Duodenal mucosa (tissue), 2 donors: ENCODE data around the gene DOK4.

Source experiments
- H3K27ac ChIP-seq: one replicate; pipeline ENCODE4 v1.7.0; 2013; ENCODE audit warnings: low read depth, low read length
- H3K27me3 ChIP-seq, 2 donors: one replicate each; pipeline ENCODE4 v1.7.0; 2013; ENCODE audit warnings: low read length in 2 of 2, control low read depth in 1 of 2; ENCODE audit not compliant: insufficient read depth in 2 of 2, control insufficient read depth in 1 of 2
- H3K36me3 ChIP-seq, 2 donors: one replicate each; pipeline ENCODE4 v1.7.0; 2013; ENCODE audit warnings: low read length in 2 of 2, control low read depth in 1 of 2; ENCODE audit not compliant: insufficient read depth in 2 of 2, control insufficient read depth in 1 of 2
- H3K4me1 ChIP-seq, 2 donors: one replicate each; pipeline ENCODE4 v1.7.0; 2013; ENCODE audit warnings: low read length in 2 of 2, control low read depth in 1 of 2; ENCODE audit not compliant: insufficient read depth in 2 of 2, control insufficient read depth in 1 of 2
- H3K4me3 ChIP-seq, 2 donors: one replicate each; pipeline ENCODE4 v1.7.0; 2013; ENCODE audit warnings: low read length in 2 of 2, low read depth in 1 of 2
- H3K9ac ChIP-seq, 2 donors: one replicate each; pipeline ENCODE4 v1.7.0; 2013; ENCODE audit warnings: low read length in 2 of 2, low read depth in 1 of 2
- H3K9me3 ChIP-seq, 2 donors: one replicate each; pipeline ENCODE4 v1.7.0; 2013; ENCODE audit warnings: low read length in 2 of 2, control low read depth in 1 of 2; ENCODE audit not compliant: control insufficient read depth in 1 of 2

DOK4 gene

GRCh38 chr16:57485916-57486857, at the start of gene DOK4:
Gene DOK4, minus strand, starts transcription at chr16:57486493. Its CDS starts 6,986 bp downstream, at chr16:57479507.
- Histone ChIP-seq H3K4me3 (peak within 1 kb of the TSS; percentile 75 to 80), H3K9me3 (no peaks in the 10 kb centered on the region), H3K27me3 (no peaks in the 10 kb centered on the region), H3K9ac (peak within 1 kb of the TSS; percentile 60 to 80), H3K27ac (peak within 1 kb of the TSS; percentile 49), H3K36me3 (no peaks in the 10 kb centered on the region), H3K4me1 (peaks cover 23 to 28% of the 10 kb centered on the region in 2 donors)

GRCh38 chr16:57535680-57536305, 49.5 kb upstream of the DOK4 start:
- H3K9me3 ChIP-seq = no peaks in the 10 kb centered on the region
- H3K27me3 ChIP-seq = no peaks in the 10 kb centered on the region
- peak overlapping the region; percentile 80 to 85 for H3K4me3 ChIP-seq
- H3K9ac ChIP-seq = peak overlapping the region; percentile 39 to 81
- peaks cover 20 to 46% of the 10 kb centered on the region in 2 donors for H3K4me1 ChIP-seq
- peaks cover 0 to 5% of the 10 kb centered on the region in 2 donors for H3K36me3 ChIP-seq
- H3K27ac ChIP-seq = peak overlapping the region; percentile 67

GRCh38 chr16:57534881-57535658, 48.8 kb upstream of the DOK4 start:
- H3K9me3 ChIP-seq = no peaks in the 10 kb centered on the region
- no peak overlapping the region for H3K27ac ChIP-seq
- H3K4me1 ChIP-seq = peaks cover 27 to 53% of the 10 kb centered on the region in 2 donors
- no peaks in the 10 kb centered on the region for H3K27me3 ChIP-seq
- peak overlapping the region; percentile 80 to 85 for H3K4me3 ChIP-seq
- peaks cover 0 to 5% of the 10 kb centered on the region in 2 donors for H3K36me3 ChIP-seq
- H3K9ac ChIP-seq = peak overlapping the region in 1 of 2 donors; percentile 39

GRCh38 chr16:57534337-57534880, 48.1 kb upstream of the DOK4 start:
- no peak overlapping the region for H3K4me3 ChIP-seq
- no peak overlapping the region for H3K27ac ChIP-seq

GRCh38 chr16:57533431-57534336, 47.4 kb upstream of the DOK4 start:
- H3K36me3 ChIP-seq = peaks cover 0 to 5% of the 10 kb centered on the region in 2 donors
- H3K4me3 ChIP-seq = no peak overlapping the region
- no peak overlapping the region for H3K9ac ChIP-seq
- no peak overlapping the region for H3K27ac ChIP-seq
- no peaks in the 10 kb centered on the region for H3K9me3 ChIP-seq
- peaks cover 35 to 63% of the 10 kb centered on the region in 2 donors for H3K4me1 ChIP-seq
- H3K27me3 ChIP-seq = no peaks in the 10 kb centered on the region

More at GRCh38 chr16:57534337-57534880, 48.1 kb upstream of the DOK4 start:
- Histone ChIP-seq H3K36me3 (peaks cover 0 to 5% of the 10 kb centered on the region in 2 donors), H3K9ac (no peak overlapping the region), H3K4me1 (peaks cover 33 to 60% of the 10 kb centered on the region in 2 donors), H3K27me3 (no peaks in the 10 kb centered on the region), H3K9me3 (no peaks in the 10 kb centered on the region)

GRCh38 chr16:57532266-57532625, 46.0 kb upstream of the DOK4 start:
- Histone ChIP-seq H3K4me3 (no peak overlapping the region), H3K27me3 (no peaks in the 10 kb centered on the region), H3K9me3 (no peaks in the 10 kb centered on the region), H3K27ac (no peak overlapping the region), H3K9ac (peak overlapping the region in 1 of 2 donors; percentile 25), H3K36me3 (peaks cover 0 to 5% of the 10 kb centered on the region in 2 donors), H3K4me1 (peaks cover 39 to 70% of the 10 kb centered on the region in 2 donors)

GRCh38 chr16:57531635-57532265, 45.5 kb upstream of the DOK4 start:
- no peak overlapping the region for H3K9ac ChIP-seq
- H3K9me3 ChIP-seq = no peaks in the 10 kb centered on the region
- no peak overlapping the region for H3K4me3 ChIP-seq
- peaks cover 0 to 5% of the 10 kb centered on the region in 2 donors for H3K36me3 ChIP-seq
- H3K27me3 ChIP-seq = no peaks in the 10 kb centered on the region
- peaks cover 42 to 70% of the 10 kb centered on the region in 2 donors for H3K4me1 ChIP-seq
- H3K27ac ChIP-seq = no peak overlapping the region

GRCh38 chr16:57531253-57531575, 44.9 kb upstream of the DOK4 start:
- H3K4me1 ChIP-seq = peaks cover 45 to 72% of the 10 kb centered on the region in 2 donors
- H3K9ac ChIP-seq = peak overlapping the region in 1 of 2 donors; percentile 32
- H3K27me3 ChIP-seq = no peaks in the 10 kb centered on the region
- H3K36me3 ChIP-seq = peaks cover 0 to 5% of the 10 kb centered on the region in 2 donors
- no peaks in the 10 kb centered on the region for H3K9me3 ChIP-seq
- no peak overlapping the region for H3K4me3 ChIP-seq
- no peak overlapping the region for H3K27ac ChIP-seq
